Liver (tissue), 9 donors: ENCODE measurements around the gene HSD3B7. TPM values are rescaled to one million over a fixed set of nuclear protein-coding genes. Genes with fewer than 3 reads are reported as not detected.

Experiments used
- DNase-seq: peaks from one replicate; pipeline ENCODE4 v3.0.0-alpha.2; 2017; ENCODE audit warnings: low spot score
- H3K27ac ChIP-seq, 2 donors: one replicate each; pipeline ENCODE4 v1.7.0; 2013; ENCODE audit warnings: inconsistent platforms in 2 of 2, low read length in 2 of 2, control low read depth in 1 of 2, low read depth in 1 of 2, mild to moderate bottlenecking in 1 of 2
- H3K27me3 ChIP-seq, 4 donors: one replicate each; pipeline versions ENCODE4 v1.6.1 to v1.7.0; 2013; ENCODE audit warnings: low read length in 3 of 4, inconsistent platforms in 1 of 4, mild to moderate bottlenecking in 1 of 4, moderate library complexity in 1 of 4; ENCODE audit not compliant: control insufficient read depth in 4 of 4, insufficient read depth in 4 of 4
- H3K36me3 ChIP-seq, 4 donors: one replicate each; pipeline versions ENCODE4 v1.6.1 to v1.7.0; 2013; ENCODE audit warnings: low read length in 3 of 4, mild to moderate bottlenecking in 3 of 4, low read depth in 1 of 4, moderate library complexity in 1 of 4; ENCODE audit not compliant: control insufficient read depth in 4 of 4, insufficient read depth in 3 of 4
- H3K4me1 ChIP-seq, 4 donors: one replicate each; pipeline versions ENCODE4 v1.6.1 to v1.7.0; 2013; ENCODE audit warnings: low read length in 3 of 4, mild to moderate bottlenecking in 3 of 4, moderate library complexity in 1 of 4; ENCODE audit not compliant: control insufficient read depth in 4 of 4, insufficient read depth in 4 of 4
- H3K4me3 ChIP-seq, 3 donors: one replicate each; pipeline versions ENCODE4 v1.6.1 to v1.7.0; 2013; ENCODE audit warnings: low read length in 3 of 3, control low read depth in 1 of 3, low read depth in 1 of 3, mild to moderate bottlenecking in 1 of 3
- H3K9ac ChIP-seq, 2 donors: one replicate each; pipeline ENCODE4 v1.7.0; 2013; ENCODE audit warnings: low read length in 2 of 2, mild to moderate bottlenecking in 2 of 2, moderate library complexity in 2 of 2, control low read depth in 1 of 2, low read depth in 1 of 2
- H3K9me3 ChIP-seq, 4 donors: one replicate each; pipeline versions ENCODE4 v1.6.1 to v1.7.0; 2013; ENCODE audit warnings: low read length in 3 of 4; ENCODE audit not compliant: control insufficient read depth in 4 of 4
- EGR1 ChIP-seq, 2 donors: IDR thresholded peaks; 2 replicates each; pipeline ENCODE4 v1.6.1; 2016 to 2018; ENCODE audit warnings: antibody characterized with exemption in 2 of 2, low read depth in 2 of 2
- FOXA2 ChIP-seq: IDR thresholded peaks from 2 replicates; pipeline ENCODE4 v1.6.1; 2016; ENCODE audit warnings: antibody characterized with exemption
- HNF4G ChIP-seq: IDR thresholded peaks from 2 replicates; pipeline ENCODE4 v1.6.1; 2016; ENCODE audit warnings: antibody characterized with exemption
- JUND ChIP-seq, 2 donors: IDR thresholded peaks; 2 replicates each; pipeline ENCODE4 v1.6.1; 2016; ENCODE audit warnings: antibody characterized with exemption in 2 of 2
- MAX ChIP-seq: IDR thresholded peaks from 2 replicates; pipeline ENCODE4 v1.6.1; 2016; ENCODE audit warnings: antibody characterized with exemption
- RAD21 ChIP-seq, 2 donors: IDR thresholded peaks; 2 replicates each; pipeline ENCODE4 v1.6.1; 2016; ENCODE audit warnings: antibody characterized with exemption in 2 of 2, mild to moderate bottlenecking in 2 of 2
- TAF1 ChIP-seq: conservative IDR thresholded peaks from 2 replicates; pipeline ENCODE4 v1.6.1; 2016; ENCODE audit warnings: antibody characterized with exemption, mild to moderate bottlenecking
- YY1 ChIP-seq: IDR thresholded peaks from 2 replicates; pipeline ENCODE4 v1.6.1; 2016; ENCODE audit warnings: antibody characterized with exemption, mild to moderate bottlenecking
- WGBS: extraction: QIAGEN DNeasy Blood & Tissue Kit; methylation state at CpG from one replicate; pipeline ENCODE4 v1.1.7; 2013; 5-methylcytosine and 5-hydroxymethylcytosine counted together
- polyA plus RNA-seq, 2 donors: library from polyadenylated mRNA; stranded (reverse) in 1 of 2; unstranded in 1 of 2; fragments of 200-250 nt in 1 of 2; fragments of >200 nt in 1 of 2; fragmentation: Nextera tagmentation in 1 of 2; extraction: Ambion mirVana in 1 of 2; gene quantifications; one replicate each; pipeline versions ENCODE4 v1.2.1 to v1.2.3, GENCODE V29; 2013 to 2015
- total RNA-seq, 2 donors: library from RNA; depleted of rRNA; stranded (reverse); fragments of >200 nt; gene quantifications; one replicate each; pipeline ENCODE4 v1.2.3, GENCODE V29; 2014
- TF ChIP-seq, protein P1 (sequence below): IDR thresholded peaks from 2 replicates; pipeline ENCODE4 v1.6.1; 2016; ENCODE audit warnings: antibody characterized with exemption, mild to moderate bottlenecking
- TF ChIP-seq, protein P2 (sequence below): fragments of 150-350 bp; IDR thresholded peaks from 2 replicates; pipeline ENCODE4 v1.5.1; 2017; ENCODE audit warnings: improper control_type of control experiment, low read depth, low read length; ENCODE audit not compliant: missing input control
- donor health status: healthy.
- donor health status: healthy.
- donor health status: healthy.
- donor health status: healthy.
- donor health status: healthy.

Gene HSD3B7
- total and polyA plus RNA-seq, 4 donors = 23.9 to 93.9 (median 79.4) TPM

- Histone ChIP-seq H3K27ac (no peak overlapping the region), H3K4me1 (peaks cover 6 to 20% (median 13%) of the 10 kb centered on the region in 4 donors), H3K4me3 (no peak overlapping the region), H3K27me3 (no peaks in the 10 kb centered on the region), H3K9ac (no peak overlapping the region), H3K9me3 (no peaks in the 10 kb centered on the region), H3K36me3 (peaks cover 3 to 38% (median 16%) of the 10 kb centered on the region in 4 donors)
- DNase-seq = no peak
- no peak for TF ChIP-seq EGR1 (IDR thresholded peaks at IDR 0.05; ENCODE audit: low read depth in 2 of 2)
- TF ChIP-seq JUND (IDR thresholded peaks at IDR 0.05) = no peak
- WGBS = 92% methylated on average over 25 of the region's 25 CpGs
These were observed 1.6 kb upstream of the HSD3B7 start for GRCh38 chr16:30983289-30983889.

DNA sequence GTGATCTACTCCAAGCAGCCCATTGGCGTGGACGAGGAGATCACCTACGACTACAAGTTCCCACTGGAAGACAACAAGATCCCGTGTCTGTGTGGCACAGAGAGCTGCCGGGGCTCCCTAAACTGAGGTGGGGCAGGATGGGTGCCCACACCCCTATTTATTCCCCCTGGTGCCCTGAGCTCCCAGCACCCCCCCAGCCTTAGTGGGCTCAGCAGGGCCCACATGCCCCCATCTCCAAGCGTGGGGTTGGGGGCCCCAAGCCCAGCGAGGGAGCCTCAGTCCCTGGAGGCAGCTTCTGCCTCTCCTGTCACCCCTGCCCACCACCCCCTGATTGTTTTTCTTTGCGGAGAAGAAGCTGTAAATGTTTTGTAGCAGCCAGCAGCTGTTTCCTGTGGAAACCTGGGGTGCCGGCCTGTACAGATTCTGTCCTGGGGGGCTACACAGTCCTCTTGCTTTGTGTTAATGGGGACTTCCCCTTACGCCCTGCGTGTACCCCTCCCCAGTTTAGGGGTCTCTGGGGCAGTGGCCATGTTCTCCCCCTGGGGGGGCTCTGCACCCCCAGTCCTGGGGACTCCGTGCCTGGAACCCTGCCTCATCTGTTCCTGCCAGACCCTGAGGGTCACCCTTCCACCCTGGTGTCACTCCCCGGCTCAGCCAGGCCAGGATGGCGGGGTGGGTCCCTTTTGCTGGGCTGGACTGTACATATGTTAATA lies 953 bp upstream of the HSD3B7 start:
- H3K4me3 ChIP-seq = no peak overlapping the region
- no peak overlapping the region for H3K27ac ChIP-seq
- peaks cover 6 to 20% (median 13%) of the 10 kb centered on the region in 4 donors for H3K4me1 ChIP-seq
- H3K9me3 ChIP-seq = no peaks in the 10 kb centered on the region
- H3K36me3 ChIP-seq = peaks cover 3 to 35% (median 14%) of the 10 kb centered on the region in 4 donors
- WGBS = 86% methylated on average over 14 of the region's 14 CpGs
- DNase-seq = no peak
- no peak overlapping the region for H3K9ac ChIP-seq
- no peak for TF ChIP-seq MAX
- no peak for TF ChIP-seq TAF1
- no peak for TF ChIP-seq YY1
- TF ChIP-seq HNF4G = no peak
- TF ChIP-seq RAD21 (IDR thresholded peaks at IDR 0.05) = no peak
- TF ChIP-seq, protein P1, sequence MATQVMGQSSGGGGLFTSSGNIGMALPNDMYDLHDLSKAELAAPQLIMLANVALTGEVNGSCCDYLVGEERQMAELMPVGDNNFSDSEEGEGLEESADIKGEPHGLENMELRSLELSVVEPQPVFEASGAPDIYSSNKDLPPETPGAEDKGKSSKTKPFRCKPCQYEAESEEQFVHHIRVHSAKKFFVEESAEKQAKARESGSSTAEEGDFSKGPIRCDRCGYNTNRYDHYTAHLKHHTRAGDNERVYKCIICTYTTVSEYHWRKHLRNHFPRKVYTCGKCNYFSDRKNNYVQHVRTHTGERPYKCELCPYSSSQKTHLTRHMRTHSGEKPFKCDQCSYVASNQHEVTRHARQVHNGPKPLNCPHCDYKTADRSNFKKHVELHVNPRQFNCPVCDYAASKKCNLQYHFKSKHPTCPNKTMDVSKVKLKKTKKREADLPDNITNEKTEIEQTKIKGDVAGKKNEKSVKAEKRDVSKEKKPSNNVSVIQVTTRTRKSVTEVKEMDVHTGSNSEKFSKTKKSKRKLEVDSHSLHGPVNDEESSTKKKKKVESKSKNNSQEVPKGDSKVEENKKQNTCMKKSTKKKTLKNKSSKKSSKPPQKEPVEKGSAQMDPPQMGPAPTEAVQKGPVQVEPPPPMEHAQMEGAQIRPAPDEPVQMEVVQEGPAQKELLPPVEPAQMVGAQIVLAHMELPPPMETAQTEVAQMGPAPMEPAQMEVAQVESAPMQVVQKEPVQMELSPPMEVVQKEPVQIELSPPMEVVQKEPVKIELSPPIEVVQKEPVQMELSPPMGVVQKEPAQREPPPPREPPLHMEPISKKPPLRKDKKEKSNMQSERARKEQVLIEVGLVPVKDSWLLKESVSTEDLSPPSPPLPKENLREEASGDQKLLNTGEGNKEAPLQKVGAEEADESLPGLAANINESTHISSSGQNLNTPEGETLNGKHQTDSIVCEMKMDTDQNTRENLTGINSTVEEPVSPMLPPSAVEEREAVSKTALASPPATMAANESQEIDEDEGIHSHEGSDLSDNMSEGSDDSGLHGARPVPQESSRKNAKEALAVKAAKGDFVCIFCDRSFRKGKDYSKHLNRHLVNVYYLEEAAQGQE = no peak
- TF ChIP-seq, protein P2, sequence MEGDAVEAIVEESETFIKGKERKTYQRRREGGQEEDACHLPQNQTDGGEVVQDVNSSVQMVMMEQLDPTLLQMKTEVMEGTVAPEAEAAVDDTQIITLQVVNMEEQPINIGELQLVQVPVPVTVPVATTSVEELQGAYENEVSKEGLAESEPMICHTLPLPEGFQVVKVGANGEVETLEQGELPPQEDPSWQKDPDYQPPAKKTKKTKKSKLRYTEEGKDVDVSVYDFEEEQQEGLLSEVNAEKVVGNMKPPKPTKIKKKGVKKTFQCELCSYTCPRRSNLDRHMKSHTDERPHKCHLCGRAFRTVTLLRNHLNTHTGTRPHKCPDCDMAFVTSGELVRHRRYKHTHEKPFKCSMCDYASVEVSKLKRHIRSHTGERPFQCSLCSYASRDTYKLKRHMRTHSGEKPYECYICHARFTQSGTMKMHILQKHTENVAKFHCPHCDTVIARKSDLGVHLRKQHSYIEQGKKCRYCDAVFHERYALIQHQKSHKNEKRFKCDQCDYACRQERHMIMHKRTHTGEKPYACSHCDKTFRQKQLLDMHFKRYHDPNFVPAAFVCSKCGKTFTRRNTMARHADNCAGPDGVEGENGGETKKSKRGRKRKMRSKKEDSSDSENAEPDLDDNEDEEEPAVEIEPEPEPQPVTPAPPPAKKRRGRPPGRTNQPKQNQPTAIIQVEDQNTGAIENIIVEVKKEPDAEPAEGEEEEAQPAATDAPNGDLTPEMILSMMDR = no peak
- TF ChIP-seq FOXA2 = no peak
- no peak for TF ChIP-seq EGR1 (IDR thresholded peaks at IDR 0.05; ENCODE audit: low read depth in 2 of 2)
- no peaks in the 10 kb centered on the region for H3K27me3 ChIP-seq
